NCI-H2171 (cell line): Measurements from ENCODE around the gene KCNC3.

Source experiments
- DNase-seq: peaks from one replicate; lab custom pipeline; 2025; lab: John Stamatoyannopoulos, UW

KCNC3 gene

DNA sequence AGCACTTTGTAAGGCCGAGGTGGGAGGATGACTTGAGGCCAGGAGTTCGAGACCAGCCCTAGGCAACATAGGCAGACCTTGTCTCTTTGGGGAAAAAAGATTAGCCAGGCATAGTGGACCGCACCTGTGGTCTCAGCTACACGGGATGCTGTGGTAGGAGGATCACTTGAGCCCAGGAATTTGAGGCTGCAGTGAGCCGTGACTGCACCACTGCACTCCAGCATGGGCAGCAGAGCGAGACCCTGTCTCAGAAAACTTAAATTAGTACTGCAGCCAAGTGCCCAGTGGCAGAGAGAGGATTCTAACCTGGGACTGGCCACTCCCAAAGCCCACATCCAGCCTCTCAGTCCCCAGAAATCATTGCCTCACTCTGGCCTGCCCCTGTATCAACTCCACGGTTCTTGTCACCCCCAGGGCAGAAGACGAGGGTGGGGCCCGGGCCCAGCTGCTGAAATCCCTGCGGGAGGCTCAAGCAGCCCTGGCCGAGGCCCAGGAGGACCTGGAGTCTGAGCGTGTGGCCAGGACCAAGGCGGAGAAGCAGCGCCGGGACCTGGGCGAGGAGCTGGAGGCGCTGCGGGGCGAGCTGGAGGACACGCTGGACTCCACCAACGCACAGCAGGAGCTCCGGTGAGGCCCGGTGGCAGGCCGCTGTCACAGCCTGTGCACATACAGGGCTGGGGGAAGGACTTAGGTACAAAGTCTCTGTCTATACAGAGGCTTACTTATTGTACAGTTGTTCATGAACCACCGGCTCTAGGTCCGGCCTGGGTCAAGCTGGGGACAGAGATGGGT, 53.4 kb downstream of the KCNC3 start:
- DNase-seq = no peak

DNA sequence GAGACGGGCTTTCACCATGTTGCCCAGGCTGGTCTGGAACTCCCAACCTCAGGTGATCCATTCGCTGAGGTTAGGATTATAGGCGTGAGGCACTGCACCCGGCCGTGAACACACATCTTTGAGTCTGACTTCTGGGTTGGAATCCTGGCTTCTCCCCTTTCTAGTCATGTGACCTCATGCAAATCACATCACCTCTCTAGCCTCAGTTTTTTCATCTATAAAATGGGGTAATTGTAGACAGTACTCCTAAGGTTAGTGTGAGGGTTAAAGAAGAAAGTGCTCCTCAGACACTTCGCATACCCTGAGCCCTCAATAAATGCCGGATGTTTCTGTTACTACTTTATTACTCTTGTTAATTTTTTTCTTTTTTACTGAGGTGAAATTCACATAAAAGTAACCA, 55.4 kb downstream of the KCNC3 start:
- no peak for DNase-seq

DNA sequence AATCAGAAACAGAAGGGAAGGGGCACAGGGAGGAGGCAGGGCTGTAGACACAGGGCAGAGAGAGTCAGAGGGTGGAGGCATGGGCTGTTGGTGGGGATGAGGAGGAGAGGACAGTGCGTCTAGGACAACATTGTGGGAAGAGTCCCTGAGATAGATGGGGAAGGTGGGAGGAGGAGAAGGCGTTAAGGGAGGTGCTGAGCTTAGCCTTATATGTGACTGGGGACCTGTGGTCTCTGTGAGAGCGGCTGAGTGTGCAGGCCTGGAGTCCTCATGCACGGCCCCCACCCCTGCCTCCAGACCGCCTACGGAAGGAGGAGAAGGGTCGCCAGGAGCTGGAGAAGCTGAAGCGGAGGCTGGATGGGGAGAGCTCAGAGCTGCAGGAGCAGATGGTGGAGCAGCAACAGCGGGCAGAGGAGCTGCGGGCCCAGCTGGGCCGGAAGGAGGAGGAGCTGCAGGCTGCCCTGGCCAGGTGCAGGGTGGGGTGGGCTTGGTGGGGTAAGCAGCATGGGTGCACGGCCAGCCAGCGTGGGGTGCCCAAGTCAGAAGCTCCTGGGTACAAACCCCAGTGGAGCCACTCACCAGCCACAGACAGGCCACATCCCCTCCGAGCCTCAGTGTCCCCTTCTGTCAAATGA, 56.8 kb downstream of the KCNC3 start:
- no peak for DNase-seq

DNA sequence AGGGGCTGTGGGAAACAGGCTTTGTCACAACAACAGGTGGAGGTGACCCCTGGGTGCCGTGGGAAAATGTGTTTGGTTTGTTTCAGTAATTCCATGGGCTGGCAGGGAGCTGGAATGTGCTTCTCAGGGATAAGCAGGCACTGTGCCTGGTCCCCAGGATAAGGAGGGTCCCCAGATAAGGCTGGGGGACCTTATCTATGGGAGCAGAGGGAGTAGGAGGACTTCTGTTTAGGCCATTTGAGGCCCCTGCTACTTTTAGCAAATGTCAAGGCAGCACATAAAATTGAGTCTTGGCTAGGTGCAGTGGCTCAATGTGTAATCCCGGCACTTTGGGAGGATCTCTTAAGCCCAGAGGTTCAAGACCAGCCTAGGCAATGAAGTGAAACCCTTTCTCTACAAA, 59.5 kb downstream of the KCNC3 start:
- no peak for DNase-seq

DNA sequence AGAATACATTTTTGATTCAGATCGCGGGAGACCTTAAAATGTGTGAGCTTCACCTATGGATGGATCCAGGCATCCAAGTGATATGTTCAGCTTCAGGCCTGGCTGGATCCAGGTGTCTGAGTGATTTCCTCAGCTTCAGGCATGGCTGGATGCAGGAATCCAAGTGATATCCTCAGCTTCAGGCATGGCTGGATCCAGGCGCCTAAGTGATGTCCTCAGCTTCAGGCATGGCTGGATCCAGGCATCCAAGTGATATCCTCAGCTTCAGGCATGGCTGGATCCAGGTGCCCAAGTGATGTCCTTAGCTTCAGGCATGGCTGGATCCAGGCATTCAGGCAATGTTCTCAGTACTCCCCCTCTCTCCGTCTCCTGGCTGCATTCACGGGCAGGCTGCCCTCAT, 60.7 kb downstream of the KCNC3 start:
- DNase-seq = no peak

DNA sequence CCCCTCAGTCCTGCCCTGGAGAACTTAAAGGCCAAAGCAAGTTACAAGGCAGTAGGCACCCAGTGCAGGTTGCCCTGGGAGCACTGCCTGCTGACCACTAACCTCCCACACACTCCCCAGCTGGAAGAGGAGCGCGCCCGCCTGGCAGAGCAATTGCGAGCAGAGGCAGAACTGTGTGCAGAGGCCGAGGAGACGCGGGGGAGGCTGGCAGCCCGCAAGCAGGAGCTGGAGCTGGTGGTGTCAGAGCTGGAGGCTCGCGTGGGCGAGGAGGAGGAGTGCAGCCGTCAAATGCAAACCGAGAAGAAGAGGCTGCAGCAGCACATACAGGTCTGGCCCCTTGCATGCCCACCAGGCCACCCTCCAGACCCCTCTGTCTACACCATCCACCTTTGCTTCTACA, 61.1 kb downstream of the KCNC3 start:
- DNase-seq = no peak

DNA sequence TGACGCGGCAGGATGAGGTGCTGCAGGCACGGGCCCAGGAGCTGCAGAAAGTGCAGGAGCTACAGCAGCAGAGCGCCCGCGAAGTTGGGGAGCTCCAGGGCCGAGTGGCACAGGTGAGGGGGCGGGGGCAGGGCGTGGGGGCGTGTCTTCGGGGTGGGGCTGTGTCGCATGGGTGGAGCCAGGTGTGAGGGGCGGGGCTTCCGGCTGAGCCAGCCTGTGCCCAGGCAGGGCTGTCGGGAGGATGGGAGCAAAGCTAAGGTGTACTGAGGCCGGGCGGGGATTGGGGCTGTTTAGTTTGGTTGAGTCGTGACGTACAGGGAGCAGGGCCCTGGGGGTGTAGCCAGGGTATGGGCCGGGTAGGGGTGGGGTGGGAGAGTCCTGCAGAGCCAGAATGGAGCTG, 62.3 kb downstream of the KCNC3 start:
- no peak for DNase-seq

DNA sequence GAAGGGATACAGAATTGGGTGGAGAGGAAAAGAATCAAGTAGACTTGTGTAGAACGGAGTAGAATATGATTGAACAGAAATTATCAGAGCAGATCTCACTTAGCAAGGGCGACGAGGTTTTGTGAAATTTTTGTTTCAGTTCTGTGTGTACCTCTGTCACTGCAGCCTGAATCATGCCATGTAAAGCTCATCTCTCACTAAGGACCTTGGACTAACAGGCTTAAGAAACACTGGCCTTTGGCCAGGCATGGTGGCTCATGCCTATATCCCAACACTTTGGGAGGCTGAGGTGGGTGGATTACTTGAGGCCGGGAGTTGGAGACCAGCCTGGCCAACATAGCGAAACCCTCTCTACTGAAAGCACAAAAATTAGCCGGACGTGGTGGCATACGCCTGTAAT, 63.1 kb downstream of the KCNC3 start:
- no peak for DNase-seq

DNA sequence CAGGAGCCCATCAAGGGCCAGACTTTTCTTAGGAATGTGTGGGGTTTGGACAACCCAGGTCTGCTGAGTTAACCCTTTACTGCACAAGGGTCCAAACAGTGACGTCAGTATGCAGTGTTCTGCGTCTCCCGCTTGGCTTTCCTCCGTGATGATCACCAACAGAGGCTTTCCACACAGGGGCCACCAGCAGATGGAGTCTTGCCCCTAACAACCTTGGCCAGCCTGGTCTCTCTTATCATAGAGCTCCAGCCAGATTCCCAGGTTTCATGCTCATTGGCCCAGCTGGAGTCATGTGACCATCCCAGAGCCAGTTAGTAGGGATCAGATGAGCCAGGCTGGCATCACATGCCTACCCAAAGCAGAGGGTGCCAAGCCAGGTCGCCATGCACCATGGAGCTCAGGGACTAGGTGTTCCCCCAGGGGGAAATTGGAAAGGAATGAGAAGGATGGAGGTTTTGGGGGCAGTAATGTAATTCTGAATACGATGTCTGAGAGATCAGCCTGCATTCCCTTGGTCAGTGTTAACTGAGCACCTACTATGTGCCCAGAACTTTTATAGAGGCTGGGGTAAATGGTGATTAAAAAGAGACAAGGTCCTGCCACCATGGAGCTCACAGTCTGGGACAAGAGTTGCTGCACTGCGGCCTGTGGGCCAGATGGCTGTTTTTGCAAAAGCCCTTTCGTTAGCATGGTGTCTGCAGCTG, 64.5 kb downstream of the KCNC3 start:
- DNase-seq = no peak

DNA sequence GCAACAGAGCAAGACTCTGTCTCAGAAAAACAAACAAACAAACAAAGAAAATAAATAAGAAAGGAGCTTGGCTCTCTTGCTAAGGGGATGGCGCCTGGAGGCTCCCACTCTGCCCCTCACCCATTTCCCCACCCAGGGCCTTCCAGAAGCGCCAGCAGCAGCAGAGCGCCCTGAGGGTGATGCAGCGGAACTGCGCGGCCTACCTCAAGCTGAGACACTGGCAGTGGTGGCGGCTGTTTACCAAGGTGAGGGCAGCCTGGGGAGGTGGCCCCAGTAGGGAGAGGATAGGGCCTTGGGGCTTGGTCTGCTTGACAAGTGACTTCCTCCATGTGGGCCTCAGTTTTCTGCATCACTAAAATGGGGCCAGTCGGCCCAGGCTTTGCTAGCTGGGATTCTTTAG, 66.0 kb downstream of the KCNC3 start:
- DNase-seq = no peak
